Ovary (tissue), 3 donors: Measurements from ENCODE around the gene C1QC.

ENCODE experiments used
- EP300 ChIP-seq: sonication (generic); formaldehyde crosslinking; IDR thresholded peaks from one replicate; pipeline ENCODE4 v1.6.1; 2017; ENCODE audit warnings: antibody characterized with exemption
- POLR2A ChIP-seq: fragments of 450-650 bp; IDR thresholded peaks from one replicate; pipeline ENCODE4 v1.6.1; 2017; ENCODE audit warnings: antibody characterized with exemption, mild to moderate bottlenecking, moderate library complexity
- TF ChIP-seq, protein P1 (sequence below), 3 donors: fragments of 450-650 bp in 2 of 3; fragments of 200-600 bp in 1 of 3; IDR thresholded peaks; one replicate each; pipeline versions ENCODE4 v1.5.1 to v1.8.0; 2016 to 2022; ENCODE audit warnings: antibody characterized with exemption in 3 of 3, mild to moderate bottlenecking in 1 of 3
- donor health status: DM: no; HTN: no; CAD: no.

DNA sequence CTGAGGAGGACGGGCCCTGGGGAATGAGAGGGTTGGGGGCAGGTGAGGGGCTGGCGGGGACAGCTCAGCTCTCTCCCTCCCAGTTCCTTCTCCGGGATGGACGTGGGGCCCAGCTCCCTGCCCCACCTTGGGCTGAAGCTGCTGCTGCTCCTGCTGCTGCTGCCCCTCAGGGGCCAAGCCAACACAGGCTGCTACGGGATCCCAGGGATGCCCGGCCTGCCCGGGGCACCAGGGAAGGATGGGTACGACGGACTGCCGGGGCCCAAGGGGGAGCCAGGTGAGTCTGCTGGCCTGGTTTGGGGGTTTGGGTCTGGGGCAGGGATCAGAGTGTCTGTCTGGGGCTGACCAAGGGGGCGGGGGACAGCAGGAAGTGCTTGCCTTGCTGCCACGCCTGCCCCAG lies 495 bp downstream of the C1QC start:
- no peak for TF ChIP-seq EP300
- TF ChIP-seq, protein P1, sequence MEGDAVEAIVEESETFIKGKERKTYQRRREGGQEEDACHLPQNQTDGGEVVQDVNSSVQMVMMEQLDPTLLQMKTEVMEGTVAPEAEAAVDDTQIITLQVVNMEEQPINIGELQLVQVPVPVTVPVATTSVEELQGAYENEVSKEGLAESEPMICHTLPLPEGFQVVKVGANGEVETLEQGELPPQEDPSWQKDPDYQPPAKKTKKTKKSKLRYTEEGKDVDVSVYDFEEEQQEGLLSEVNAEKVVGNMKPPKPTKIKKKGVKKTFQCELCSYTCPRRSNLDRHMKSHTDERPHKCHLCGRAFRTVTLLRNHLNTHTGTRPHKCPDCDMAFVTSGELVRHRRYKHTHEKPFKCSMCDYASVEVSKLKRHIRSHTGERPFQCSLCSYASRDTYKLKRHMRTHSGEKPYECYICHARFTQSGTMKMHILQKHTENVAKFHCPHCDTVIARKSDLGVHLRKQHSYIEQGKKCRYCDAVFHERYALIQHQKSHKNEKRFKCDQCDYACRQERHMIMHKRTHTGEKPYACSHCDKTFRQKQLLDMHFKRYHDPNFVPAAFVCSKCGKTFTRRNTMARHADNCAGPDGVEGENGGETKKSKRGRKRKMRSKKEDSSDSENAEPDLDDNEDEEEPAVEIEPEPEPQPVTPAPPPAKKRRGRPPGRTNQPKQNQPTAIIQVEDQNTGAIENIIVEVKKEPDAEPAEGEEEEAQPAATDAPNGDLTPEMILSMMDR (IDR thresholded peaks at IDR 0.05): no peak
- no peak for TF ChIP-seq POLR2A
